ENCODE measurements around the gene BCL7B. TPM values are rescaled to one million over a fixed set of nuclear protein-coding genes. Genes with fewer than 3 reads are reported as not detected.

The BCL7B gene
- total and polyA plus RNA-seq, 2 of the 13 experiments (the other 11 are each of a cell fraction or from before 2014, with no cell fraction given), result 24.3 to 38.2 TPM

DNA sequence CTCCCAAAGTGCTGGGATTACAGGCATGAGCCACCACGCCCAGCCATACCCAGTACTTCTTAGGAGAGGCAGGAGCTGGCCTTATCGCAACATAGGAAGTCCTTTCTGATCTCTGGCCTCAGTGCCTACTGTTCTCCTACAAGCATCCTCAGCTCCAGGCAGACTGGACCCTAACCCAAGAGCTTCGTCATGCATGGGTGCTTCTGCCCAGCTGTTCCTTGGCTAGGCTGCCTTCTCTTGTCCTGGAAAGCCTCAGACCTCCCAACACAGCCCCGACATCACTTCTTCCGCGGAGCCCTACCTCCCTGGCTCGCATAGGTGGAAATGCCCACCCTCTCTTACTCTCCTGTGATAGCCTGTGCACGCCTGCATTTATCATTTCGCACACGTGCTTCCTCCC lies 15.8 kb downstream of the BCL7B start (continued):
- TF ChIP-seq HDAC1 (CRISPR knock-in tag; IDR thresholded peaks at IDR 0.05), result no peak
- TF ChIP-seq DNMT1 (CRISPR knock-in tag; IDR thresholded peaks at IDR 0.05), result no peak
- TF ChIP-seq KDM3A (CRISPR knock-in tag; IDR thresholded peaks at IDR 0.05; ENCODE audit: low read depth), result no peak
- TF ChIP-seq, protein P1, sequence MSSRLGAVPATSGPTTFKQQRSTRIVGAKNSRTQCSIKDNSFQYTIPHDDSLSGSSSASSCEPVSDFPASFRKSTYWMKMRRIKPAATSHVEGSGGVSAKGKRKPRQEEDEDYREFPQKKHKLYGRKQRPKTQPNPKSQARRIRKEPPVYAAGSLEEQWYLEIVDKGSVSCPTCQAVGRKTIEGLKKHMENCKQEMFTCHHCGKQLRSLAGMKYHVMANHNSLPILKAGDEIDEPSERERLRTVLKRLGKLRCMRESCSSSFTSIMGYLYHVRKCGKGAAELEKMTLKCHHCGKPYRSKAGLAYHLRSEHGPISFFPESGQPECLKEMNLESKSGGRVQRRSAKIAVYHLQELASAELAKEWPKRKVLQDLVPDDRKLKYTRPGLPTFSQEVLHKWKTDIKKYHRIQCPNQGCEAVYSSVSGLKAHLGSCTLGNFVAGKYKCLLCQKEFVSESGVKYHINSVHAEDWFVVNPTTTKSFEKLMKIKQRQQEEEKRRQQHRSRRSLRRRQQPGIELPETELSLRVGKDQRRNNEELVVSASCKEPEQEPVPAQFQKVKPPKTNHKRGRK (CRISPR knock-in tag; IDR thresholded peaks at IDR 0.05), result no peak
- TF ChIP-seq MAFG (CRISPR knock-in tag; IDR thresholded peaks at IDR 0.05), result no peak
- TF ChIP-seq SP1 (IDR thresholded peaks at IDR 0.05), result no peak
- TF ChIP-seq SP1 (CRISPR knock-in tag; IDR thresholded peaks at IDR 0.05), result no peak
- TF ChIP-seq EHMT2 (IDR thresholded peaks at IDR 0.05; ENCODE audit: borderline replicate concordance, low read depth, low read length), result no peak

DNA sequence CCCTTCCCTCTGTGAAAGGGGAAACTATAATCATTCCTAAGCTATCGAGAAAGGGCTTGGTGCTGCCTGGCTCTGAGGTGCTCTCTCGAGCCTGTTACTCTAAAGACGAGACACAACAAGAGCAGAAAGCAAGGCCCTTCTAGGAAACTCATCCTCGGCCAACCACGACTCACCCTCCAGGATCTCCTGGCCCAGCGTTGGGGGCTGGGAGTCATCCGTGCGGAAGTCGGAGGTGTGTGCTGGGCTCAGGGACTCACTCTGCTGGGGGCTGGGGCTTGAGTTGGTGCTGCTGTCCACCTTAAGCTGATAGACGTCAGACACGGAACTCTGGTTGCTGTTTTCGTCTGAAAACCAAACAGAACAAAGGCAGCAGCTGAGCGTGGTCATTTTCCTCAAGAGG lies 17.8 kb downstream of the BCL7B start:
- BruUV-seq (replicated peaks), result no TSS peak
- Histone ChIP-seq H3K36me3 (replicated peaks in 1 of 2; ENCODE audit: control insufficient read depth in 1 of 2, insufficient read depth in 2 of 2, low read length in 2 of 2) (peaks cover 26 to 63% of the 10 kb centered on the region in 2 experiments), H2AFZ (ENCODE audit: low read length) (no peak overlapping the region), H3K27ac (ENCODE audit: extremely low read length, insufficient read depth, low read length) (no peak overlapping the region), H3K27me3 (ENCODE audit: control insufficient read depth in 1 of 2, insufficient read depth in 2 of 2, low read length in 2 of 2) (no peaks in the 10 kb centered on the region), H3K4me2 (ENCODE audit: low read depth, low read length) (no peak overlapping the region), H3K4me1 (ENCODE audit: insufficient read depth, low read length) (no peaks in the 10 kb centered on the region), H3K4me3 (replicated peaks in 1 of 3; ENCODE audit: insufficient read depth in 1 of 3, low read depth in 2 of 3, low read length in 3 of 3) (no peak overlapping the region), H4K20me1 (ENCODE audit: insufficient read depth, low read length) (no peaks in the 10 kb centered on the region), H3K9ac (ENCODE audit: insufficient read depth, low read depth, low read length) (no peak overlapping the region), H3K79me2 (ENCODE audit: insufficient read depth, low read length) (no peaks in the 10 kb centered on the region), H3K9me3 (ENCODE audit: low read length) (no peaks in the 10 kb centered on the region)
- no peak for DNase-seq (ENCODE audit: low spot score)
- 97% methylated on average over 13 of the region's 13 CpGs for WGBS (ENCODE audit: low lambda C conversion rate)
- POLR2A ChIA-PET, result interaction anchor here (1.1 kb wide), 1 partner anchor 17 kb away, joined by 4 read pairs; the partner anchor contains the start of gene BAZ1B
- in situ Hi-C loops (cut with HindIII; ENCODE audit: extremely low pct_ligation_motif_present, low pct_unique_long_range_greater_than_20kb), result no loop called here
- CTCF ChIA-PET (ENCODE audit: low intra/inter-chr PET ratio, low total read pairs), result no interaction called here
- FAIRE-seq, result no peak
- intact Hi-C loops (cut with micrococcal nuclease; ENCODE audit: unreplicated experiment), result no loop called here
- ATAC-seq, result no peak
- TF ChIP-seq ZFP36 (IDR thresholded peaks at IDR 0.05; ENCODE audit: borderline replicate concordance, low read depth, low read length, partially characterized antibody) (no peak), IKZF4 (CRISPR knock-in tag; IDR thresholded peaks at IDR 0.05; ENCODE audit: borderline replicate concordance, low read depth, not compliant biosample characterization) (no peak), MBNL3 (CRISPR knock-in tag; conservative IDR thresholded peaks at IDR 0.05) (no peak), SSRP1 (CRISPR knock-in tag; IDR thresholded peaks at IDR 0.05) (no peak), ZNF136 (CRISPR knock-in tag; IDR thresholded peaks at IDR 0.05; ENCODE audit: low read depth) (no peak), CHD4 (IDR thresholded peaks at IDR 0.05; ENCODE audit: borderline replicate concordance, low read length) (no peak), ZFP1 (CRISPR knock-in tag; IDR thresholded peaks at IDR 0.05) (no peak), ZNF432 (CRISPR knock-in tag; IDR thresholded peaks at IDR 0.05; ENCODE audit: borderline replicate concordance) (no peak), ZNF569 (CRISPR knock-in tag; IDR thresholded peaks at IDR 0.05; ENCODE audit: borderline replicate concordance) (no peak), GABPB1 (CRISPR knock-in tag; IDR thresholded peaks at IDR 0.05) (no peak), SATB2 (CRISPR knock-in tag; IDR thresholded peaks at IDR 0.05) (no peak)
- TF ChIP-seq, protein P2, sequence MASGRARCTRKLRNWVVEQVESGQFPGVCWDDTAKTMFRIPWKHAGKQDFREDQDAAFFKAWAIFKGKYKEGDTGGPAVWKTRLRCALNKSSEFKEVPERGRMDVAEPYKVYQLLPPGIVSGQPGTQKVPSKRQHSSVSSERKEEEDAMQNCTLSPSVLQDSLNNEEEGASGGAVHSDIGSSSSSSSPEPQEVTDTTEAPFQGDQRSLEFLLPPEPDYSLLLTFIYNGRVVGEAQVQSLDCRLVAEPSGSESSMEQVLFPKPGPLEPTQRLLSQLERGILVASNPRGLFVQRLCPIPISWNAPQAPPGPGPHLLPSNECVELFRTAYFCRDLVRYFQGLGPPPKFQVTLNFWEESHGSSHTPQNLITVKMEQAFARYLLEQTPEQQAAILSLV (CRISPR knock-in tag; IDR thresholded peaks at IDR 0.05; ENCODE audit: borderline replicate concordance), result no peak
